Suppressor macrophage treated with lipopolysaccharide for 4 hours (primary cell): ENCODE data around the gene NECTIN2.
"Not testable (repeated sequence)": the region's sequence is repeated elsewhere in the genome, so short reads cannot be mapped to it uniquely, and the experiment has no call there.

Experiments
- DNase-seq: peaks from one replicate; pipeline ENCODE4 v3.0.0-alpha.2; 2020

The NECTIN2 gene

GRCh38 chr19:44911896-44912295 is 65.8 kb downstream of the NECTIN2 start:
- not testable (repeated sequence) for DNase-seq

DNA sequence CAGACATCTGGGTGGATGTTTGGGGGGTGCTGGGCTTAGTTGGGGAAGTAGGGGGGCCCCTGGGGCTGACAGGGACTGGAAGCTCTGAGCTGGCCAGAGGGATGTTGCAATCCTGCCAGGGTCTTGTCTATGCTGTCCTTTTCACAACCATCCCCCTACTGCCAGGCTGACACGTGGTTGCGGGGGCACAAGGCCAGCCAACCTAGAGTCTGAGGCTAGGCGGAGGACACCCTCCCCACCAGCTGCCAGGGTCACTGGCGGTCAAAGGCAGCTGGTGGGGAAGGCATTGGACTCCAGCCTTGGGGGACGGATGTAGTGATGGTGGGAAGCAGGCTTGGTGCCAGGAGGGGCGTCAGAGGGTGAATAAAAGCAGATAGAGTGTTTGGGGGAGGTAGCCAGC is 66.8 kb downstream of the NECTIN2 start:
- peak; percentile 72 for DNase-seq

GRCh38 chr19:44913512-44914432 is 67.7 kb downstream of the NECTIN2 start:
- not testable (repeated sequence) for DNase-seq

GRCh38 chr19:44914433-44915206 is 68.5 kb downstream of the NECTIN2 start, which contains the start of gene APOC1:
APOC1 (plus strand) TSS chr19:44914608; CDS start chr19:44914892, 284 bp downstream.
- DNase-seq, result peak; percentile 83

- DNase-seq, result no peak
Measured at GRCh38 chr19:44924243-44924725, 78.2 kb downstream of the NECTIN2 start.

GRCh38 chr19:44925114-44925891 is 79.2 kb downstream of the NECTIN2 start:
- peak; percentile 86 for DNase-seq

DNA sequence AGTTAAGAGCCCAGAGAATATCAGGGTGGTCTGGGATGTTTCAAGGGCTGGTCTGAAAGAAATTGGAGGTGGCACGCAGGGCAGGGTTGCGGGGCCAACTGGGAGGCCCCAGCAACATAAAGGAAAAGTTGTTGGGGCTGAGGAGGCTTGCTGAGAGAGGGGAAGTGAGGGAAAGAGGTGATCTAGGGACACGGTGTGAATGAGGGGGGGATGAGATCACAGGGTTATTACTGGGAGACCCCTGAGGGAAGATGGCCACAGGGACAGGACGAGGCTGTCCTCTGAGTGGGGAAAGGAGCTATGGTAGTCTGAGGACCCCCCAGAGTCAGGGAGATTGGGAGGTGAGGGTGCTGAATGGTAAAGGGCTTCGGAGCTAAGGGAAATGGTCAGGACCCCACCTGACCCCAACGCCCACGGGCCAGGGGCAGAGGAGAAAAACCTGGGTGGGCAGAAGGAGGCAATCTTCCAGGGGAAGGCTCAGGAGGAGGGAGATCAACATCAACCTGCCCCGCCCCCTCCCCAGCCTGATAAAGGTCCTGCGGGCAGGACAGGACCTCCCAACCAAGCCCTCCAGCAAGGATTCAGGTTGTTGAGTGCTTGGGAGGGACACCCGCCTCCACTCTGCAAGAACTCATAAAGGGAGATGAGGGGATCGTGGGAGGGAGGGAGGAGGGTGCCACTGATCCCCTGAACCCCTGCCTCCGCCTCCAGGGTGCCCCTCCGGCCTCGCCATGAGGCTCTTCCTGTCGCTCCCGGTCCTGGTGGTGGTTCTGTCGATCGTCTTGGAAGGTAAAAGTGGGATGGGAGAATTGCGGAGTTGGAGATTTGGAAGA is 80.4 kb downstream of the NECTIN2 start:
- not testable (repeated sequence) for DNase-seq

DNA sequence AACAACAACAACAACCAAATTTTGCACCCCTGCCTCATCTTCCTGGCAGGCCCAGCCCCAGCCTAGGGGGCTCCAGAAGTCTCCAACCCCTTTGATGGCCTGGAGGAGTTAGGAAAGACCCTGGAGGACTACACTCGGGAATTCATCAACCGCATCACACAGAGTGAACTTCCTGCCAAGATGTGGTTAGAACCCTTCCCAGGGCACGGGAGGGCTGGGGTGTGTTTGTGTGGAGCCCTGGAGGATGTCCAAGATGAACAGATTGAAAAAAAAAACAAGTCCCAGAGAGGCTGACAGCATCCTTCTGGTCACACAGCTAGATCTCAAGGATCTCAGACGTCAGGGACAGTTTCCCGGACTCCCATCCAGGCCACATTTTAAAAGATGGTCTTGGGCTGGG is 81.6 kb downstream of the NECTIN2 start:
- DNase-seq, result no peak

- DNase-seq, result no peak
Measured at GRCh38 chr19:44930088-44930487, 84.0 kb downstream of the NECTIN2 start.

DNA sequence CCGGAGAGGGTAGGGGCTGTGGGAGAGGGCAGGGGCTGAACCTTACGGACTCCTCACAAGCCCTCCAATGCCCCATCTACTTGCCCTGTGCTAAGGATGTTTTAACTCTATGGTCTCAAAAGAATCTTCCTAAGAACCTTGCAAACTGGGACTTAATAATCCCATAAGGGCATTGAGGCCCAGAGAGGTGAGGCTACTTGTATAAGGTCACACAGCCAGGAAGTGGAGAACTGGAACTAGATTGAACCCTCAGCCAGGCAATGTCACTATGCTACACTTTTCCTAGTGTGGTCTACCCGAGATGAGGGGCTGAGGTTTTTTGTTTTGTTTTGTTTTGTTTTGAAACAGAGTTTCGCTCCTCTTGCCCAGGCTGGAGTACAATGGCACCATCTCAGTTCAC is 85.4 kb downstream of the NECTIN2 start:
- DNase-seq, result no peak
